ENCODE results near the gene UBE2I. TPM values are rescaled to one million over a fixed set of nuclear protein-coding genes. Genes with fewer than 3 reads are reported as not detected.

UBE2I gene
- total and polyA plus RNA-seq, 7 donors, result 38.4 to 95.3 (median 54.5) TPM

GRCh38 chr16:1343428-1344242 is 34.2 kb downstream of the UBE2I start:
- 15 to 57% methylated on average over 44 of the region's 44 CpGs for WGBS, 2 donors
- peaks cover 0 to 10% (median 4%) of the 10 kb centered on the region in 4 donors for H3K36me3 ChIP-seq
- no peak for TF ChIP-seq POLR2A (IDR thresholded peaks at IDR 0.05)
- TF ChIP-seq POLR2AphosphoS5 (IDR thresholded peaks at IDR 0.05), result no peak
- TF ChIP-seq CTCF (IDR thresholded peaks at IDR 0.05), result no peak
- no peak for TF ChIP-seq EP300 (IDR thresholded peaks at IDR 0.05)
- no peak for DNase-seq
- H3K27ac ChIP-seq, result no peak overlapping the region
- no peaks in the 10 kb centered on the region for H3K27me3 ChIP-seq
- H3K9me3 ChIP-seq, result no peaks in the 10 kb centered on the region
- H3K4me3 ChIP-seq, result peak overlapping the region in 1 of 4 donors; percentile 19
- intact Hi-C loops (cut with DNase I), result no loop called here
- H3K4me1 ChIP-seq, result peaks cover 0 to 13% (median 12%) of the 10 kb centered on the region in 4 donors

GRCh38 chr16:1344499-1344898 is 35.1 kb downstream of the UBE2I start:
- TF ChIP-seq CTCF (IDR thresholded peaks at IDR 0.05), result no peak
- TF ChIP-seq POLR2A (IDR thresholded peaks at IDR 0.05), result no peak
- no peak for TF ChIP-seq POLR2AphosphoS5 (IDR thresholded peaks at IDR 0.05)
- TF ChIP-seq EP300 (IDR thresholded peaks at IDR 0.05), result no peak
- no peak overlapping the region for H3K4me3 ChIP-seq
- no peaks in the 10 kb centered on the region for H3K9me3 ChIP-seq
- peaks cover 5 to 19% (median 9%) of the 10 kb centered on the region in 4 donors for H3K36me3 ChIP-seq
- no peaks in the 10 kb centered on the region for H3K27me3 ChIP-seq
- no peak overlapping the region for H3K27ac ChIP-seq
- WGBS, 2 donors, result 90 to 92% methylated on average over 14 of the region's 14 CpGs
- H3K4me1 ChIP-seq, result peaks cover 0 to 13% (median 12%) of the 10 kb centered on the region in 4 donors
- intact Hi-C loops (cut with DNase I), result no loop called here
- DNase-seq, result no peak

- no peak overlapping the region for H3K4me3 ChIP-seq
- no peak for DNase-seq
- no peaks in the 10 kb centered on the region for H3K9me3 ChIP-seq
- H3K27me3 ChIP-seq, result no peaks in the 10 kb centered on the region
- intact Hi-C loops (cut with DNase I), result no loop called here
- no peak for TF ChIP-seq POLR2A (IDR thresholded peaks at IDR 0.05)
- 84 to 88% methylated on average over 11 of the region's 11 CpGs for whole genome bisulfite sequencing, 2 donors
- H3K4me1 ChIP-seq, result peaks cover 0 to 15% (median 13%) of the 10 kb centered on the region in 4 donors
- no peak overlapping the region for H3K27ac ChIP-seq
- H3K36me3 ChIP-seq, result peaks cover 5 to 25% (median 13%) of the 10 kb centered on the region in 4 donors
These were observed 35.7 kb downstream of the UBE2I start for GRCh38 chr16:1345087-1345486.

GRCh38 chr16:1345651-1346421 is 36.4 kb downstream of the UBE2I start:
- 74 to 80% methylated on average over 31 of the region's 31 CpGs for WGBS, 2 donors
- H3K36me3 ChIP-seq, result peaks cover 5 to 26% (median 13%) of the 10 kb centered on the region in 4 donors
- H3K27ac ChIP-seq, result no peak overlapping the region
- intact Hi-C loops (cut with DNase I), result no loop called here
- no peak overlapping the region for H3K4me3 ChIP-seq
- H3K4me1 ChIP-seq, result peaks cover 0 to 22% (median 20%) of the 10 kb centered on the region in 4 donors
- DNase-seq, result no peak
- H3K9me3 ChIP-seq, result no peaks in the 10 kb centered on the region
- no peak for TF ChIP-seq CTCF (IDR thresholded peaks at IDR 0.05)
- H3K27me3 ChIP-seq, result no peaks in the 10 kb centered on the region
